GM12878 (cell line): ENCODE measurements around the gene MX1. TPM values are rescaled to one million over a fixed set of nuclear protein-coding genes. Genes with fewer than 3 reads are reported as not detected.

Experiments used
- BCL3 ChIP-seq: IDR thresholded peaks from 2 replicates; pipeline ENCODE4 v1.6.1; 2011; ENCODE audit warnings: borderline replicate concordance, low read depth, mild to moderate bottlenecking, moderate library complexity, low read length; ENCODE audit not compliant: insufficient read depth, poor library complexity, severe bottlenecking
- CBX3 ChIP-seq: fragments of 200-600 bp; sonication (generic); IDR thresholded peaks from 2 replicates; pipeline ENCODE4 v1.6.1; 2016; ENCODE audit warnings: low read depth, borderline replicate concordance
- CHD4 ChIP-seq: fragments of 200-600 bp; sonication (generic); IDR thresholded peaks from 2 replicates; pipeline ENCODE4 v1.6.1; 2016; ENCODE audit warnings: mild to moderate bottlenecking
- E2F8 ChIP-seq: fragments of 450-650 bp; IDR thresholded peaks from 2 replicates; pipeline ENCODE4 v1.6.1; 2018; ENCODE audit warnings: mild to moderate bottlenecking, low read depth, moderate library complexity; ENCODE audit not compliant: partially characterized antibody
- EGR1 ChIP-seq, 2 experiments: IDR thresholded peaks; 1 replicate in 1 of 2; 2 replicates in 1 of 2; pipeline ENCODE4 v1.6.1; 2011 to 2012; ENCODE audit warnings: low read depth in 2 of 2, low read length in 2 of 2, borderline replicate concordance in 1 of 2, mild to moderate bottlenecking in 1 of 2, moderate library complexity in 1 of 2
- FOS ChIP-seq: IDR thresholded peaks from 3 replicates; pipeline ENCODE4 v1.6.1; 2011; ENCODE audit warnings: borderline replicate concordance; ENCODE audit not compliant: insufficient read length; ENCODE audit errors: extremely low read depth
- FOXK2 ChIP-seq: fragments of 450-650 bp; IDR thresholded peaks from 2 replicates; pipeline ENCODE4 v1.6.1; 2017; ENCODE audit warnings: mild to moderate bottlenecking, moderate library complexity
- GABPA ChIP-seq: IDR thresholded peaks from 2 replicates; pipeline ENCODE4 v1.6.1; 2014; ENCODE audit warnings: antibody characterized with exemption, low read depth, mild to moderate bottlenecking, inconsistent platforms
- HSF1 ChIP-seq: fragments of 150-350 bp; IDR thresholded peaks from 2 replicates; pipeline ENCODE4 v1.6.1; 2014; ENCODE audit warnings: mild to moderate bottlenecking, low read depth, low read length
- MAX ChIP-seq: IDR thresholded peaks from 2 replicates; pipeline ENCODE4 v1.6.1; 2012; ENCODE audit warnings: low read depth, low read length, improper control_type of control experiment
- NR2F1 ChIP-seq: fragments of 450-650 bp; conservative IDR thresholded peaks from 2 replicates; pipeline ENCODE4 v1.6.1; 2017; ENCODE audit warnings: mild to moderate bottlenecking
- POLR2A ChIP-seq: IDR thresholded peaks from 2 replicates; pipeline ENCODE4 v1.6.1; 2011; ENCODE audit warnings: low read depth, mild to moderate bottlenecking, low read length
- POLR2AphosphoS2 ChIP-seq: IDR thresholded peaks from 2 replicates; pipeline ENCODE4 v1.6.1; 2011; ENCODE audit warnings: low read depth, mild to moderate bottlenecking, low read length, improper control_type of control experiment, moderate library complexity
- POLR2AphosphoS5 ChIP-seq: IDR thresholded peaks from 2 replicates; pipeline ENCODE4 v1.6.1; 2011; ENCODE audit warnings: mild to moderate bottlenecking, low read length, inconsistent platforms
- RELA ChIP-seq: fragments of 450-650 bp; IDR thresholded peaks from 2 replicates; pipeline ENCODE4 v1.8.0; 2014; ENCODE audit warnings: borderline replicate concordance; ENCODE audit not compliant: partially characterized antibody
- SREBF2 ChIP-seq: IDR thresholded peaks from 2 replicates; pipeline ENCODE4 v1.6.1; 2012; ENCODE audit warnings: mild to moderate bottlenecking, low read length
- STAT1 ChIP-seq: fragments of 450-650 bp; conservative IDR thresholded peaks from 2 replicates; pipeline ENCODE4 v1.6.1; 2014; ENCODE audit warnings: antibody characterized with exemption, mild to moderate bottlenecking
- ZNF217 ChIP-seq: fragments of 450-650 bp; IDR thresholded peaks from 2 replicates; pipeline ENCODE4 v1.6.1; 2017; ENCODE audit warnings: antibody characterized with exemption, mild to moderate bottlenecking
- polyA plus RNA-seq, 11 experiments: library from polyadenylated mRNA; depleted of rRNA in 4 of 11; unstranded in 6 of 11; stranded (reverse) in 5 of 11; fragments of >200 nt; fragmentation: Nextera tagmentation in 4 of 11; fragmentation: Illumina TruSeq in 1 of 11; extraction: Ambion mirVana in 4 of 11; extraction: Trizol in 1 of 11; gene quantifications; 1 replicate in 1 of 11; 2 replicates in 10 of 11; pipeline versions ENCODE4 v1.2.1 to v1.2.3, GENCODE V29; 2011 to 2016; ENCODE audit warnings: inconsistent platforms in 2 of 11, missing spikeins in 2 of 11, low read depth in 1 of 11
- total RNA-seq, 4 experiments: library from RNA; depleted of rRNA in 3 of 4; stranded (reverse); fragments of >200 nt in 3 of 4; fragmentation: Illumina TruSeq in 1 of 4; extraction: Trizol in 1 of 4; gene quantifications; 2 replicates each; pipeline versions ENCODE4 v1.2.1 to v1.2.3, GENCODE V29; 2013 to 2021

The MX1 gene
- total and polyA plus RNA-seq, 10 of the 15 experiments (the other 5 are each of a cell fraction or from before 2014, with no cell fraction given): 75.9 to 385 (median 302) TPM

- no peak for TF ChIP-seq E2F8
- TF ChIP-seq CHD4: no peak
- TF ChIP-seq SREBF2: no peak
- no peak for TF ChIP-seq STAT1
- TF ChIP-seq MAX: no peak
- TF ChIP-seq GABPA: no peak
- no peak for TF ChIP-seq POLR2AphosphoS5
- TF ChIP-seq ZNF217: no peak
- TF ChIP-seq BCL3: no peak
- no peak for TF ChIP-seq FOXK2
- no peak for TF ChIP-seq EGR1 (IDR thresholded peaks at IDR 0.05; ENCODE audit: borderline replicate concordance in 1 of 2, low read depth in 2 of 2, low read length in 2 of 2)
- no peak for TF ChIP-seq POLR2A
- TF ChIP-seq RELA: no peak
- no peak for TF ChIP-seq FOS
- no peak for TF ChIP-seq CBX3
- TF ChIP-seq NR2F1: no peak
- no peak for TF ChIP-seq POLR2AphosphoS2
- no peak for TF ChIP-seq HSF1
Observed at GRCh38 chr21:41407541-41408460, 18.2 kb upstream of the MX1 start (continued).
